HepG2 (cell line): ENCODE results near the gene DARS2. TPM values are rescaled to one million over a fixed set of nuclear protein-coding genes. Genes with fewer than 3 reads are reported as not detected.

Source experiments
- CHD4 ChIP-seq: fragments of 200-600 bp; sonication (generic); IDR thresholded peaks from 2 replicates; pipeline ENCODE4 v1.7.0; 2017; ENCODE audit warnings: mild to moderate bottlenecking, low read length, borderline replicate concordance
- DMAP1 ChIP-seq: IDR thresholded peaks from 2 replicates; pipeline ENCODE4 v1.6.1; 2016
- DPF2 ChIP-seq: sonication (generic); formaldehyde crosslinking; IDR thresholded peaks from 2 replicates; pipeline ENCODE4 v1.4.0; 2020; ENCODE audit warnings: mild to moderate bottlenecking, low read depth, missing genetic modification reagents, borderline replicate concordance
- EP300 ChIP-seq, 3 experiments: sonication (generic) in 1 of 3; formaldehyde crosslinking in 1 of 3; IDR thresholded peaks; 2 replicates each; pipeline versions ENCODE4 v1.5.1 to v1.6.1; 2011 to 2020; ENCODE audit warnings: low read depth in 2 of 3, low read length in 2 of 3, borderline replicate concordance in 1 of 3, improper control_type of control experiment in 1 of 3, mild to moderate bottlenecking in 1 of 3, missing genetic modification reagents in 1 of 3, moderate library complexity in 1 of 3
- MIXL1 ChIP-seq: IDR thresholded peaks from 2 replicates; pipeline ENCODE4 v1.6.1; 2016
- MTA1 ChIP-seq: sonication (generic); formaldehyde crosslinking; IDR thresholded peaks from 2 replicates; pipeline ENCODE4 v1.4.0; 2020; ENCODE audit warnings: missing genetic modification reagents, mild to moderate bottlenecking, borderline replicate concordance
- NAIF1 ChIP-seq: sonication (generic); formaldehyde crosslinking; IDR thresholded peaks from 2 replicates; pipeline ENCODE4 v1.5.0; 2020; ENCODE audit warnings: mild to moderate bottlenecking, missing genetic modification reagents, borderline replicate concordance
- PITX1 ChIP-seq: sonication (generic); formaldehyde crosslinking; IDR thresholded peaks from 2 replicates; pipeline ENCODE4 v1.5.1; 2020; ENCODE audit warnings: mild to moderate bottlenecking, missing genetic modification reagents
- RFXANK ChIP-seq: IDR thresholded peaks from 2 replicates; pipeline ENCODE4 v1.6.1; 2016
- SATB2 ChIP-seq: sonication (generic); formaldehyde crosslinking; IDR thresholded peaks from 2 replicates; pipeline ENCODE4 v1.5.0; 2020; ENCODE audit warnings: missing genetic modification reagents
- ZBTB1 ChIP-seq: sonication (generic); formaldehyde crosslinking; IDR thresholded peaks from 2 replicates; pipeline ENCODE4 v1.4.0; 2020; ENCODE audit warnings: missing genetic modification reagents, borderline replicate concordance
- ZNF530 ChIP-seq: sonication (generic); formaldehyde crosslinking; IDR thresholded peaks from 2 replicates; pipeline ENCODE4 v1.5.0; 2020; ENCODE audit warnings: low read depth, mild to moderate bottlenecking, missing genetic modification reagents
- ZNF749 ChIP-seq: sonication (generic); formaldehyde crosslinking; IDR thresholded peaks from 2 replicates; pipeline ENCODE4 v1.8.0; 2022; ENCODE audit warnings: mild to moderate bottlenecking, missing genetic modification reagents, moderate library complexity, borderline replicate concordance
- ZNF788 ChIP-seq: sonication (generic); formaldehyde crosslinking; IDR thresholded peaks from 2 replicates; pipeline ENCODE4 v1.5.0; 2020; ENCODE audit warnings: mild to moderate bottlenecking, missing genetic modification reagents, borderline replicate concordance
- polyA plus RNA-seq, 8 experiments: library from polyadenylated mRNA; depleted of rRNA in 3 of 8; stranded (reverse) in 7 of 8; unstranded in 1 of 8; fragments of >200 nt; fragmentation: Illumina TruSeq in 4 of 8; extraction: Trizol in 4 of 8; gene quantifications; 2 replicates each; pipeline versions ENCODE4 v1.2.1 to v1.2.3, GENCODE V29; 2011 to 2016; ENCODE audit warnings: low read depth in 4 of 8, missing spikeins in 1 of 8, mixed read lengths in 1 of 8; ENCODE audit not compliant: insufficient read depth in 1 of 8
- total RNA-seq, 5 experiments: library from RNA; depleted of rRNA; stranded (reverse); fragments of >200 nt; fragmentation: Illumina TruSeq; extraction: Trizol; gene quantifications; 2 replicates each; pipeline ENCODE4 v1.2.3, GENCODE V29; 2016; ENCODE audit warnings: low read depth in 1 of 5
- TF ChIP-seq, protein P1 (sequence below): sonication (generic); formaldehyde crosslinking; IDR thresholded peaks from 2 replicates; pipeline ENCODE4 v1.4.0; 2020; ENCODE audit warnings: missing genetic modification reagents
- TF ChIP-seq, protein P2 (sequence below): sonication (generic); formaldehyde crosslinking; IDR thresholded peaks from one replicate; pipeline ENCODE4 v1.5.1; 2020; ENCODE audit warnings: mild to moderate bottlenecking, missing genetic modification reagents; ENCODE audit errors: not compliant biosample characterization

Gene DARS2
- total and polyA plus RNA-seq, 2 of the 13 experiments (the other 11 are each of a cell fraction or from before 2014, with no cell fraction given) = 17.6 to 27.7 TPM

DNA sequence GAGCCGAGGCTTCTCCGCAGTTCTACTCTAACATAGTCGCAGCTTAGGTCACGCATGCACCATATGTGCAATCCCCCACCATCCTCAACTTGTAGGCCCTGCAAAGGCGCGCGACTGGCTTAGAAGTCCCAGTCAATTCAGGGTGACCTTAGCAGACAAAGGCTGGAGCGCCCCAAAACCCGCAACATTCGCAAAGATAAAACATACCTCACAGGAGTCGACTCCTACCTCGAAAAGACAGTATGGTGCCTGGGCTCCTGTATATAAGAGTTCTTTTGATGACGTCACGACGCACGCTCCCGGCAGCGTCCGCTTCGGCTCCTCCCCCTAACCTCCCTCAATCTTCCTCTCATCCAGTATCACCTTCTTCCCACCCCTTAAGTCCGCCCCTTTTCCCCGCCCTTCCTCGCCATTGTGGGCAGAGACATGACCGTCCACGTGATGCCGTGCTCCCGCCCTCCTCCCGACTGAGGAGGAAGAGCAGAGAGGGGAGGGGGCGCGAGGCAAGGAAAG lies 43.3 kb downstream of the DARS2 start, which contains the start of gene GAS5 (continued):
- TF ChIP-seq, protein P1, sequence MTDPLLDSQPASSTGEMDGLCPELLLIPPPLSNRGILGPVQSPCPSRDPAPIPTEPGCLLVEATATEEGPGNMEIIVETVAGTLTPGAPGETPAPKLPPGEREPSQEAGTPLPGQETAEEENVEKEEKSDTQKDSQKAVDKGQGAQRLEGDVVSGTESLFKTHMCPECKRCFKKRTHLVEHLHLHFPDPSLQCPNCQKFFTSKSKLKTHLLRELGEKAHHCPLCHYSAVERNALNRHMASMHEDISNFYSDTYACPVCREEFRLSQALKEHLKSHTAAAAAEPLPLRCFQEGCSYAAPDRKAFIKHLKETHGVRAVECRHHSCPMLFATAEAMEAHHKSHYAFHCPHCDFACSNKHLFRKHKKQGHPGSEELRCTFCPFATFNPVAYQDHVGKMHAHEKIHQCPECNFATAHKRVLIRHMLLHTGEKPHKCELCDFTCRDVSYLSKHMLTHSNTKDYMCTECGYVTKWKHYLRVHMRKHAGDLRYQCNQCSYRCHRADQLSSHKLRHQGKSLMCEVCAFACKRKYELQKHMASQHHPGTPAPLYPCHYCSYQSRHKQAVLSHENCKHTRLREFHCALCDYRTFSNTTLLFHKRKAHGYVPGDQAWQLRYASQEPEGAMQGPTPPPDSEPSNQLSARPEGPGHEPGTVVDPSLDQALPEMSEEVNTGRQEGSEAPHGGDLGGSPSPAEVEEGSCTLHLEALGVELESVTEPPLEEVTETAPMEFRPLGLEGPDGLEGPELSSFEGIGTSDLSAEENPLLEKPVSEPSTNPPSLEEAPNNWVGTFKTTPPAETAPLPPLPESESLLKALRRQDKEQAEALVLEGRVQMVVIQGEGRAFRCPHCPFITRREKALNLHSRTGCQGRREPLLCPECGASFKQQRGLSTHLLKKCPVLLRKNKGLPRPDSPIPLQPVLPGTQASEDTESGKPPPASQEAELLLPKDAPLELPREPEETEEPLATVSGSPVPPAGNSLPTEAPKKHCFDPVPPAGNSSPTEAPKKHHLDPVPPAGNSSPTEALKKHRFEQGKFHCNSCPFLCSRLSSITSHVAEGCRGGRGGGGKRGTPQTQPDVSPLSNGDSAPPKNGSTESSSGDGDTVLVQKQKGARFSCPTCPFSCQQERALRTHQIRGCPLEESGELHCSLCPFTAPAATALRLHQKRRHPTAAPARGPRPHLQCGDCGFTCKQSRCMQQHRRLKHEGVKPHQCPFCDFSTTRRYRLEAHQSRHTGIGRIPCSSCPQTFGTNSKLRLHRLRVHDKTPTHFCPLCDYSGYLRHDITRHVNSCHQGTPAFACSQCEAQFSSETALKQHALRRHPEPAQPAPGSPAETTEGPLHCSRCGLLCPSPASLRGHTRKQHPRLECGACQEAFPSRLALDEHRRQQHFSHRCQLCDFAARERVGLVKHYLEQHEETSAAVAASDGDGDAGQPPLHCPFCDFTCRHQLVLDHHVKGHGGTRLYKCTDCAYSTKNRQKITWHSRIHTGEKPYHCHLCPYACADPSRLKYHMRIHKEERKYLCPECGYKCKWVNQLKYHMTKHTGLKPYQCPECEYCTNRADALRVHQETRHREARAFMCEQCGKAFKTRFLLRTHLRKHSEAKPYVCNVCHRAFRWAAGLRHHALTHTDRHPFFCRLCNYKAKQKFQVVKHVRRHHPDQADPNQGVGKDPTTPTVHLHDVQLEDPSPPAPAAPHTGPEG (CRISPR knock-in tag) = 0 out of 2 replicates have a peak, but pooled peaks have one; percentile 24
- TF ChIP-seq ZNF788 (CRISPR knock-in tag) = peak; percentile 85; the same call in 1 of the 2 replicates
- TF ChIP-seq NAIF1 = no peak
- TF ChIP-seq DPF2 (CRISPR knock-in tag) = no peak
- no peak for TF ChIP-seq PITX1 (CRISPR knock-in tag)
- TF ChIP-seq ZNF749 = peak; percentile 65; the same call in 1 of the 2 replicates
- peak; percentile 82; the same call in 1 of the 2 replicates for TF ChIP-seq DMAP1
- no peak for TF ChIP-seq ZNF530 (CRISPR knock-in tag)
- TF ChIP-seq, protein P2, sequence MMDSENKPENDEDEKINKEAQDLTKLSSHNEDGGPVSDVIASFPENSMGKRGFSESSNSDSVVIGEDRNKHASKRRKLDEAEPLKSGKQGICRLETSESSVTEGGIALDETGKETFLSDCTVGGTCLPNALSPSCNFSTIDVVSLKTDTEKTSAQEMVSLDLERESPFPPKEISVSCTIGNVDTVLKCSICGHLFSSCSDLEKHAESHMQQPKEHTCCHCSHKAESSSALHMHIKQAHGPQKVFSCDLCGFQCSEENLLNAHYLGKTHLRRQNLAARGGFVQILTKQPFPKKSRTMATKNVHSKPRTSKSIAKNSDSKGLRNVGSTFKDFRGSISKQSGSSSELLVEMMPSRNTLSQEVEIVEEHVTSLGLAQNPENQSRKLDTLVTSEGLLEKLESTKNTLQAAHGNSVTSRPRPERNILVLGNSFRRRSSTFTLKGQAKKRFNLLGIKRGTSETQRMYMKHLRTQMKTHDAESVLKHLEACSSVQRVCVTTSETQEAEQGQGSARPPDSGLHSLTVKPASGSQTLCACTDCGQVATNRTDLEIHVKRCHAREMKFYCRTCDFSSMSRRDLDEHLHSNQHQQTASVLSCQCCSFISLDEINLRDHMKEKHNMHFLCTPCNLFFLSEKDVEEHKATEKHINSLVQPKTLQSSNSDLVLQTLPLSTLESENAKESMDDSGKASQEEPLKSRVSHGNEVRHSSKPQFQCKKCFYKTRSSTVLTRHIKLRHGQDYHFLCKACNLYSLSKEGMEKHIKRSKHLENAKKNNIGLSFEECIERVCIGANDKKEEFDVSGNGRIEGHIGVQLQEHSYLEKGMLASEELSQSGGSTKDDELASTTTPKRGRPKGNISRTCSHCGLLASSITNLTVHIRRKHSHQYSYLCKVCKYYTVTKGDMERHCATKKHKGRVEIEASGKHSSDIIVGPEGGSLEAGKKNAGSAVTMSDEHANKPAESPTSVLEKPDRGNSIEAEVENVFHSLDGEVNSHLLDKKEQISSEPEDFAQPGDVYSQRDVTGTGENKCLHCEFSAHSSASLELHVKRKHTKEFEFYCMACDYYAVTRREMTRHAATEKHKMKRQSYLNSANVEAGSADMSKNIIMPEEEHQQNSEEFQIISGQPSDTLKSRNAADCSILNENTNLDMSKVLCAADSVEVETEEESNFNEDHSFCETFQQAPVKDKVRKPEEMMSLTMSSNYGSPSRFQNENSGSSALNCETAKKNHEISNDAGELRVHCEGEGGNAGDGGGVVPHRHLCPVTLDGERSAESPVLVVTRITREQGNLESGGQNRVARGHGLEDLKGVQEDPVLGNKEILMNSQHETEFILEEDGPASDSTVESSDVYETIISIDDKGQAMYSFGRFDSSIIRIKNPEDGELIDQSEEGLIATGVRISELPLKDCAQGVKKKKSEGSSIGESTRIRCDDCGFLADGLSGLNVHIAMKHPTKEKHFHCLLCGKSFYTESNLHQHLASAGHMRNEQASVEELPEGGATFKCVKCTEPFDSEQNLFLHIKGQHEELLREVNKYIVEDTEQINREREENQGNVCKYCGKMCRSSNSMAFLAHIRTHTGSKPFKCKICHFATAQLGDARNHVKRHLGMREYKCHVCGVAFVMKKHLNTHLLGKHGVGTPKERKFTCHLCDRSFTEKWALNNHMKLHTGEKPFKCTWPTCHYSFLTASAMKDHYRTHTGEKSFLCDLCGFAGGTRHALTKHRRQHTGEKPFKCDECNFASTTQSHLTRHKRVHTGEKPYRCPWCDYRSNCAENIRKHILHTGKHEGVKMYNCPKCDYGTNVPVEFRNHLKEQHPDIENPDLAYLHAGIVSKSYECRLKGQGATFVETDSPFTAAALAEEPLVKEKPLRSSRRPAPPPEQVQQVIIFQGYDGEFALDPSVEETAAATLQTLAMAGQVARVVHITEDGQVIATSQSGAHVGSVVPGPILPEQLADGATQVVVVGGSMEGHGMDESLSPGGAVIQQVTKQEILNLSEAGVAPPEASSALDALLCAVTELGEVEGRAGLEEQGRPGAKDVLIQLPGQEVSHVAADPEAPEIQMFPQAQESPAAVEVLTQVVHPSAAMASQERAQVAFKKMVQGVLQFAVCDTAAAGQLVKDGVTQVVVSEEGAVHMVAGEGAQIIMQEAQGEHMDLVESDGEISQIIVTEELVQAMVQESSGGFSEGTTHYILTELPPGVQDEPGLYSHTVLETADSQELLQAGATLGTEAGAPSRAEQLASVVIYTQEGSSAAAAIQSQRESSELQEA = no peak
- peak; percentile 70; the same call in 1 of the 2 replicates for TF ChIP-seq SATB2 (CRISPR knock-in tag)
- TF ChIP-seq MIXL1 = 0 out of 2 replicates have a peak, but pooled peaks have one; percentile 4
- TF ChIP-seq CHD4 = no peak
- TF ChIP-seq MTA1 (CRISPR knock-in tag) = no peak
- 0 out of 2 replicates have a peak, but pooled peaks have one; percentile 51 for TF ChIP-seq ZBTB1
- 0 out of 4 replicates have a peak, but pooled peaks of 1 of the 2 experiments have one; percentile 10 for TF ChIP-seq EP300 (IDR thresholded peaks at IDR 0.05; ENCODE audit: low read depth in 2 of 2, low read length in 2 of 2)
- TF ChIP-seq EP300 (CRISPR knock-in tag; IDR thresholded peaks at IDR 0.05; ENCODE audit: borderline replicate concordance) = no peak
- no peak for TF ChIP-seq RFXANK (CRISPR knock-in tag)
